ENCODE results near the gene NEDD4.

The NEDD4 gene

GRCh38 chr15:55778932-55779331 lies 214.5 kb downstream of the NEDD4 start:
- no peak for DNase-seq (ENCODE audit: low spot score)
